IMR-90 (cell line): ENCODE measurements around the gene TCEAL6. TPM values are rescaled to one million over a fixed set of nuclear protein-coding genes. Genes with fewer than 3 reads are reported as not detected.
"Not testable (repeated sequence)": the region's sequence is repeated elsewhere in the genome, so short reads cannot be mapped to it uniquely, and the experiment has no call there.

Source experiments
- ATAC-seq: fragments of 200-7000 bp; cut with Tn5 transposase; 2 replicates; pipeline ENCODE4 v1.9.1; 2020; ENCODE audit warnings: low read depth, mild to moderate bottlenecking, moderate library complexity
- BruUV-seq: library from RNA; stranded (reverse); fragments of 400-500 nt; replicated peaks from 2 replicates; lab custom pipeline; 2021; lab: Mats Ljungman, UMichigan
- CTCF ChIA-PET: fragments of 300-600 bp; formaldehyde crosslinking; extraction: SDS; loops from one replicate; lab custom pipeline; 2021; ENCODE audit warnings: antibody characterized with exemption; lab: Yijun Ruan, JAX
- POLR2A ChIA-PET: fragments of 300-600 bp; sonication (Branson Sonifier 250); formaldehyde crosslinking; loops from one replicate; lab custom pipeline; 2022; ENCODE audit warnings: antibody characterized with exemption; ENCODE audit not compliant: unreplicated experiment; lab: Charles Lee
- DNase-seq: peaks from one replicate; pipeline ENCODE4 v3.0.0; 2013
- H2AFZ ChIP-seq: replicated peaks from 2 replicates; pipeline ENCODE3; 2013; ENCODE audit warnings: low read length, mild to moderate bottlenecking; ENCODE audit not compliant: poor library complexity
- H2AK5ac ChIP-seq: 2 replicates; pipeline ENCODE4 v1.6.1; 2013; ENCODE audit warnings: low read depth, low read length, inconsistent platforms
- H2AK9ac ChIP-seq: replicated peaks from 2 replicates; pipeline ENCODE3; 2013; ENCODE audit warnings: mild to moderate bottlenecking, low read depth, low read length, moderate library complexity; ENCODE audit not compliant: poor library complexity
- H2BK120ac ChIP-seq: 2 replicates; pipeline ENCODE4 v1.6.1; 2013; ENCODE audit warnings: low read depth, low read length, inconsistent platforms
- H2BK15ac ChIP-seq: 3 replicates; pipeline ENCODE4 v1.6.1; 2013; ENCODE audit warnings: low read depth, low read length, inconsistent platforms
- H2BK20ac ChIP-seq: 2 replicates; pipeline ENCODE4 v1.6.1; 2013; ENCODE audit warnings: low read depth, mild to moderate bottlenecking, inconsistent platforms, low read length, moderate library complexity
- H2BK5ac ChIP-seq: 2 replicates; pipeline ENCODE4 v1.6.1; 2013; ENCODE audit warnings: mild to moderate bottlenecking, low read depth, low read length, inconsistent platforms; ENCODE audit not compliant: poor library complexity, severe bottlenecking
- H3K14ac ChIP-seq: replicated peaks from 2 replicates; pipeline ENCODE4 v1.6.1; 2013; ENCODE audit warnings: low read depth, low read length, inconsistent platforms
- H3K18ac ChIP-seq: 2 replicates; pipeline ENCODE4 v1.6.1; 2013; ENCODE audit warnings: low read depth, low read length, control low read depth
- H3K23ac ChIP-seq: 2 replicates; pipeline ENCODE4 v1.6.1; 2013; ENCODE audit warnings: low read depth, low read length, inconsistent platforms
- H3K27ac ChIP-seq: 2 replicates; pipeline ENCODE4 v1.5.1; 2013; ENCODE audit warnings: mild to moderate bottlenecking, control low read depth, low read length; ENCODE audit not compliant: insufficient read depth
- H3K27me3 ChIP-seq: 2 replicates; pipeline ENCODE4 v1.6.1; 2013; ENCODE audit warnings: low read length; ENCODE audit not compliant: control insufficient read depth, insufficient read depth
- H3K36me3 ChIP-seq: 2 replicates; pipeline ENCODE4 v1.6.1; 2013; ENCODE audit warnings: low read length, mixed read lengths; ENCODE audit not compliant: control insufficient read depth, insufficient read depth
- H3K4ac ChIP-seq: 2 replicates; pipeline ENCODE4 v1.6.1; 2013; ENCODE audit warnings: low read depth, low read length, inconsistent platforms
- H3K4me1 ChIP-seq: 2 replicates; pipeline ENCODE4 v1.6.1; 2013; ENCODE audit warnings: low read length, mixed read lengths; ENCODE audit not compliant: control insufficient read depth, insufficient read depth
- H3K4me2 ChIP-seq: 2 replicates; pipeline ENCODE4 v1.6.1; 2013; ENCODE audit warnings: low read depth, mild to moderate bottlenecking, control low read depth, low read length, moderate library complexity
- H3K4me3 ChIP-seq: 2 replicates; pipeline ENCODE4 v1.5.1; 2013; ENCODE audit warnings: low read depth, mild to moderate bottlenecking, control low read depth, low read length, moderate library complexity; ENCODE audit not compliant: insufficient read depth
- H3K56ac ChIP-seq: 2 replicates; pipeline ENCODE4 v1.6.1; 2013; ENCODE audit warnings: low read length, inconsistent platforms; ENCODE audit not compliant: insufficient read depth; ENCODE audit errors: extremely low read depth
- H3K79me1 ChIP-seq, 2 experiments: 2 replicates each; pipeline ENCODE4 v1.6.1; 2013; ENCODE audit warnings: low read length in 2 of 2, inconsistent platforms in 1 of 2, low read depth in 1 of 2
- H3K9ac ChIP-seq: 2 replicates; pipeline ENCODE4 v1.6.1; 2013; ENCODE audit warnings: low read depth, low read length, control low read depth
- H3K9me1 ChIP-seq: 2 replicates; pipeline ENCODE4 v1.6.1; 2013; ENCODE audit warnings: low read length, inconsistent platforms; ENCODE audit not compliant: insufficient read depth
- H3K9me3 ChIP-seq: 2 replicates; pipeline ENCODE4 v1.6.1; 2013; ENCODE audit warnings: low read length; ENCODE audit not compliant: control insufficient read depth, insufficient read depth
- H4K20me1 ChIP-seq: 2 replicates; pipeline ENCODE4 v1.6.1; 2013; ENCODE audit warnings: low read length, inconsistent platforms; ENCODE audit not compliant: insufficient read depth
- H4K5ac ChIP-seq: 2 replicates; pipeline ENCODE4 v1.6.1; 2013; ENCODE audit warnings: mild to moderate bottlenecking, low read depth, low read length, control low read depth
- H4K8ac ChIP-seq, 2 experiments: 2 replicates each; pipeline ENCODE4 v1.6.1; 2013; ENCODE audit warnings: low read depth in 2 of 2, low read length in 2 of 2, control low read depth in 1 of 2, inconsistent platforms in 1 of 2
- H4K91ac ChIP-seq: 2 replicates; pipeline ENCODE4 v1.6.1; 2013; ENCODE audit warnings: low read depth, low read length, inconsistent platforms; ENCODE audit not compliant: insufficient read depth
- USF2 ChIP-seq: fragments of 150-350 bp; IDR thresholded peaks from 2 replicates; pipeline ENCODE4 v1.6.1; 2017; ENCODE audit warnings: mild to moderate bottlenecking, antibody characterized with exemption, low read length, low read depth
- WGBS, 2 experiments: methylation state at CpG; one replicate each; pipeline versions ENCODE4 v1.1.5 to v1.1.7; 2013; ENCODE audit warnings: missing lambda C conversion rate in 2 of 2; ENCODE audit not compliant: insufficient read length in 1 of 2; ENCODE audit errors: extremely low coverage in 2 of 2; 5-methylcytosine and 5-hydroxymethylcytosine counted together
- dilution Hi-C: fragments of 300-500 bp; cut with HindIII; formaldehyde crosslinking; loops from one replicate; pipeline ENCODE4 v1.14.3; 2018; ENCODE audit warnings: low sequenced_read_pairs; ENCODE audit not compliant: unreplicated experiment
- in situ Hi-C: fragments of 300-500 bp; cut with MboI; formaldehyde crosslinking; loops from 3 replicates; pipeline ENCODE4 v1.14.3; 2019; ENCODE audit warnings: low sequenced_read_pairs, inconsistent platforms, mixed read lengths
- intact Hi-C: fragments of 100-400 bp; cut with micrococcal nuclease; formaldehyde crosslinking; loops from 2 replicates; pipeline ENCODE4 v1.10.0; 2022
- polyA plus RNA-seq, 3 experiments: library from polyadenylated mRNA; depleted of rRNA; stranded (reverse); fragments of >200 nt; gene quantifications; 2 replicates each; pipeline ENCODE4 v1.2.3, GENCODE V29; 2012; ENCODE audit warnings: low replicate concordance in 1 of 3
- total RNA-seq: library from RNA; depleted of rRNA; stranded (reverse); fragments of >200 nt; gene quantifications from 2 replicates; pipeline ENCODE4 v1.2.3, GENCODE V29; 2012

The TCEAL6 gene
- total and polyA plus RNA-seq, 2 of the 4 experiments (the other 2 are of a cell fraction): not detected

- H4K5ac ChIP-seq, H2BK5ac ChIP-seq, H3K9me1 ChIP-seq, H3K9ac ChIP-seq, in situ Hi-C loops, H3K27me3 ChIP-seq, H2AK9ac ChIP-seq, H4K91ac ChIP-seq, intact Hi-C loops, H3K56ac ChIP-seq, CTCF ChIA-PET, dilution Hi-C loops, H4K8ac ChIP-seq, H3K9me3 ChIP-seq, DNase-seq, H2AK5ac ChIP-seq, H4K20me1 ChIP-seq, H2BK15ac ChIP-seq, H3K4ac ChIP-seq, H3K27ac ChIP-seq, H3K14ac ChIP-seq, H3K36me3 ChIP-seq, H3K4me2 ChIP-seq, H2AFZ ChIP-seq, H3K4me3 ChIP-seq, H3K79me1 ChIP-seq, H2BK120ac ChIP-seq, H3K23ac ChIP-seq, H3K18ac ChIP-seq, POLR2A ChIA-PET, H3K4me1 ChIP-seq, ATAC-seq, BruUV-seq, H2BK20ac ChIP-seq: not testable (repeated sequence)
- no CpG with 5 or more reads among the region's 38 CpGs for WGBS, 2 experiments
- TF ChIP-seq USF2: peak; percentile 30; the same call in 1 of the 2 replicates
These were observed 16.8 kb downstream of the TCEAL6 start, which contains the start of gene TCEAL2 for GRCh38 chrX:102125436-102125835. TCEAL2 (plus strand) TSS chrX:102125679; CDS start chrX:102126831, 1,152 bp downstream.

- H2BK15ac ChIP-seq, H3K9ac ChIP-seq, H3K36me3 ChIP-seq, DNase-seq, H3K23ac ChIP-seq, H3K27me3 ChIP-seq, H3K27ac ChIP-seq, BruUV-seq, H2AFZ ChIP-seq, CTCF ChIA-PET, H2BK20ac ChIP-seq, H4K20me1 ChIP-seq, H3K79me1 ChIP-seq, H3K4me3 ChIP-seq, H3K4me1 ChIP-seq, intact Hi-C loops, H3K4ac ChIP-seq, H4K8ac ChIP-seq, H2AK5ac ChIP-seq, POLR2A ChIA-PET, in situ Hi-C loops, H4K91ac ChIP-seq, H3K18ac ChIP-seq, H2BK5ac ChIP-seq, H3K9me3 ChIP-seq, H3K14ac ChIP-seq, H3K56ac ChIP-seq, H4K5ac ChIP-seq, H2BK120ac ChIP-seq, H3K4me2 ChIP-seq, H3K9me1 ChIP-seq, H2AK9ac ChIP-seq, dilution Hi-C loops, ATAC-seq: not testable (repeated sequence)
- 60% methylated on average over 1 of the region's 10 CpGs; no CpG with 5 or more reads in 1 of the 2 experiments for WGBS, 2 experiments
These were observed 17.3 kb downstream of the TCEAL6 start for GRCh38 chrX:102125014-102125413.
